Activated CD4-positive, alpha-beta T cell treated with anti-CD3 and anti-CD28 coated beads, Interleukin-2, amount 50 U/mL, for 1 hour (primary cell): ENCODE measurements around the gene ID1.
"Not testable (repeated sequence)": the region's sequence is repeated elsewhere in the genome, so short reads cannot be mapped to it uniquely, and the experiment has no call there.

Source experiments
- DNase-seq: peaks from one replicate; pipeline ENCODE4 v3.0.0-alpha.2; 2020

ID1 gene

GRCh38 chr20:31573555-31574321 lies 31.4 kb upstream of the ID1 start:
- no peak for DNase-seq

GRCh38 chr20:31574986-31575385 lies 30.1 kb upstream of the ID1 start:
- not testable (repeated sequence) for DNase-seq

DNA sequence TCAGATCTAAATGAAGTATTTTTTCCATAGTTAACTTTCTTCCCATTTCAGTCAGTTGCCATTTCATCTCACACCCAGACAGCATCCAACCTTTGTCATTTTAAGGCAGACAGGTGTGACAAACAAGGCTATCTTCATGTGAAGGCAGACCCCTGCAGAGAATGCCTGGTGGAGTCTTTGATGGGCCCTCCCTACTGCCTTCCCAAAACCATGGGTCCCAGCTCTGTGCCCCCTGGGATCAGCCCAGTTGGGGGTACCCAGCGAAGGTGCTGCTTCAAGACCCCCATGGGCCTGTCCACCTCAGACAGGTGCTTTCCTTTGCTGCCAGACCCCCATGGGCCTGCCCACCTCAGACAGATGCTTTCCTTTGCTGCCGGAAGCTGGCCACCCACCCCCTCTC lies 28.3 kb upstream of the ID1 start:
- no peak for DNase-seq

- DNase-seq, result no peak
Measured at GRCh38 chr20:31577194-31577593, 27.9 kb upstream of the ID1 start.

DNA sequence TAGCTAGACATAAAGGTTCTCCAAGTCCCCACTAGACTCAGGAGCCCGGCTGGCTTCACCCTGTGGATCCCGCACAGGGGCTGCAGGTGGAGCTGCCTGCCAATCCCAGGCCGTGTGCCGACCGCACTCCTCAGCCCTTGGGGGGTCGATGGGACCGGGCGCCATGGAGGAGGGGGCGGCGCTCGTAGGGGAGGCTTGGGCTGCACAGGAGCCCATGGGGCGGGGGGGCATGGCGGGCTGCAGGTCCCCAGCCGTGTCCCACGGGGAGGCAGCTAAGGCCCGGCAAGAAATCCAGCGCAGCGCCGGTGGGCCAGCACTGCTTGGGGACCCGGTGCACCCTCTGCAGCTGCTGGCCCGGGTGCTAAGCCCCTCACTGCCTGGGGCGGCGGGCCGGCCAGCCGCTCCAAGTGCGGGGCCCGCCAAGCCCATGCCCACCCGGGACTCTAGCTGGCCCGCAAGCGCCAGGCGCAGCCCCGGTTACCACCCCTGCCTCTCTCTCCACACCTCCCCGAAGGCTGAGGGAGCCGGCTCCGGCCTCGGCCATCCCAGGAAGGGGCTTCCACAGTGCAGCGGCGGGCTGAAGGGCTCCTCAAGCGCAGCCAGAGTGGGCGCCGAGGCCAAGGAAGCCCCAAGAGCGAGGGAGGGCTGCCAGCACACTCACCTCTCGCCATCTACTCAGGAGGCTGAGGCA lies 26.5 kb upstream of the ID1 start:
- DNase-seq, result no peak

GRCh38 chr20:31579245-31579644 lies 25.8 kb upstream of the ID1 start:
- DNase-seq, result no peak

DNA sequence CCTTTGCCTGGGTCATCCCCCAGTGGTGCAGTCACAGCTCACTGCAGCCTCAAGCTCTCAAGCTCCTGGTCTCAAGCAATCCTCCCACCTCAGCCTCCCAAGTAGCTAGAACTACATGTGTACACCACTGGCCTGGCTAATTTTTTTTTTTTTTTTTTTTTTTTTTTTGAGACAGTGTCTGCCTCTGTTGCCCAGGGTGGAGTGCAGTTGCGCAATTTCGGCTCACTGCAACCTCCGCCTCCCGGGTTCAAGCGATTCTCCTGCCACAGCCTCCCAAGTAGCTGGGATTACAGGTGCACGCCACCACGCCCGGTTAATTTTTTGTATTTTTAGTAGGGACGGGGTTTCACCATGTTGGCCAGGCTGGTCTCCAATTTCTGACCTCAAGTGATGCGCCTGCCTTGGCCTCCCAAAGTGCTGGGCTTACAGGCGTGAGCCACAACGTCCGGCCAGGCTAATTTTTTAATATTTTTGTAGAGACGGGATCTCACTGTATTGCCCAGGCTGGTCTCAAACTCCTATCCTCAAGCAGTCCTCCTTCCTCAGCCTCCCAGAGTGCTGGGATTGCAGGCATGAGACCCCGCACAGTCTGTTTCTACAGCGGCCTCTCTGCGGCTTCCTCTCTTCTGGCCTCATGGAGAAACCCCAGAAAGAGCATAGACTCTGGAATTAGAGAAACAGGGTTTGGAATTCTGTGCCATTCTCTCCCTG lies 25.0 kb upstream of the ID1 start:
- DNase-seq, result not testable (repeated sequence)

- no peak for DNase-seq
Measured at GRCh38 chr20:31580706-31581105, 24.4 kb upstream of the ID1 start.

- no peak for DNase-seq
Measured at GRCh38 chr20:31581391-31581790, 23.7 kb upstream of the ID1 start.

- no peak for DNase-seq
Measured at GRCh38 chr20:31587545-31588389, 17.3 kb upstream of the ID1 start.

DNA sequence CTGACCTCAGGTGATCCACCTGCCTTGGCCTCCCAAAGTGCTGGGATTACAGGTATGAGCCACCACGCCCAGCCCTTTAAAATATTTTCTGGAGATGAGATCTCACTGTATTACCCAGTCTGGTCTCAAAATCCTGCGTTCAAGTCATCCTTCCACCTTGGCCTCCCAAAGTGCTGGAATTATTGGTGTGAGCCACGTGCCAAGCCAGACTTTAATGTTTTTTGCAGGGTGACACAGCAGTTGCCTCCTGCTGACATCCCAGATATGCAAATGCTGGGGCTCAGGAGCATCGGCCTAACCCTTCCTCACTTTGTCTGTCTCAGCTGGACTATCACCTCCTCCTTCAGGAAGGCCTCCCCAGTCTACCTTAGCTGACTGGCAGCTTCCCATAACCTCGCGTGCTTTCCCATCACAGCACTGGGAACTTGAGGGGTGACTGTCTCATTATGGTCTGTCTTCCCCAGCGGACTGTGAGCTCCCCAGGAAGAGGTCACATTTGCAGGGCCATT lies 14.3 kb upstream of the ID1 start:
- DNase-seq, result no peak

DNA sequence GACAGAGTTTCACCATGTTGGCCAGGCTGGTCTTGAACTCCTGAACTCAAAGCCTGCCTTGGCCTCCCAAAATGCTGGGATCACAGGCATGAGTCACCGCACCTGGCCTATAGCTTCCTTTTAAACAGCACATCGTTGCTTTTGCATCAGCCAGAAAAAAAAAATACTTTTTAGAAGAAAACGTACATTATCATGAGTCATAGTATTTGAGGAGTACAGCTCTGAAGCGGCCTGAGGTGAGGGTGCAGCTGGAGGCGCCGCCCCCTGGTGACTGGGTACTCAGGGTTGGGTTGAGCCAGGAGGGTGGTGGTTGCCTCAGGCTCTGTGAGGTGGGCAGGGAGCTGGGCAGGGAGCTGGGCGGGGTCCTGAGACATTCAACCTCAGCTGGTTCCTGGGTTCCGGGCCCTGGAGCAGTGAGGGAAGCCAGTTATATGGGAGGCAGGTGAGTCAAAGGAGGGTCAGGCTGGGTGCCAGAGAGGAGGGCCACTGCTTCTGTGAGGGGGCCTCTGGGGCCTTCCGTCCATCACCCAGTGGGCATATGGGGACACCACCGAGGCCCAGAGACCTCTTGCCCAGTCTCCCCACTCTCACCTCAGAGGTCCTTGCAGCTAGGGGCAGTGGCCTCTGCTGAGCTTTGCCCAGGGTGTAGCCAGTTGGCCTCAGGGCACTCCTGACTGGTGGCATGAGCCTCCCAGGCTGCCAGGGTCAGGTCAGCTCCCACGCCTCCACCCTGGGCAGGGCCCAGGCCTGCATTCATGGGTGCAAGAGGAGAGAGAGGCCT lies 11.7 kb upstream of the ID1 start:
- DNase-seq, result no peak

- DNase-seq, result no peak
Measured at GRCh38 chr20:31594002-31594557, 11.0 kb upstream of the ID1 start.

GRCh38 chr20:31594558-31595379 lies 10.3 kb upstream of the ID1 start:
- no peak for DNase-seq

GRCh38 chr20:31595380-31595653 lies 9.8 kb upstream of the ID1 start:
- no peak for DNase-seq

GRCh38 chr20:31595654-31596411 lies 9.3 kb upstream of the ID1 start:
- no peak for DNase-seq

DNA sequence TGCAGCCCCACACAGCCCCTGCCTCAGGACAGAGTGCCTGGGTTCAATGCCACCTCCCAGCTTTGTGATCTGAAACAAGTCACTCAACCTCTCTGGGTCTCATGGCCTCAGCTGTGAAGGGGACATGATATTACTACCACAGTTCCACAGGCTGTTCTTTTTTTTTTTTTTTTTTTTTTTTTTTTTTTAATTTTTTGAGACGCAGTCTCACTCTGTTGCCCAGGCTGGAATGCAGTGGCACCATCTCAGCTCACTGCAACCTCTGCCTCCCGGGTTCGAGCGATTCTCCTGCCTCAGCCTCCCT lies 8.7 kb upstream of the ID1 start:
- not testable (repeated sequence) for DNase-seq

- no peak for DNase-seq
Measured at GRCh38 chr20:31596831-31597480, 8.1 kb upstream of the ID1 start.

DNA sequence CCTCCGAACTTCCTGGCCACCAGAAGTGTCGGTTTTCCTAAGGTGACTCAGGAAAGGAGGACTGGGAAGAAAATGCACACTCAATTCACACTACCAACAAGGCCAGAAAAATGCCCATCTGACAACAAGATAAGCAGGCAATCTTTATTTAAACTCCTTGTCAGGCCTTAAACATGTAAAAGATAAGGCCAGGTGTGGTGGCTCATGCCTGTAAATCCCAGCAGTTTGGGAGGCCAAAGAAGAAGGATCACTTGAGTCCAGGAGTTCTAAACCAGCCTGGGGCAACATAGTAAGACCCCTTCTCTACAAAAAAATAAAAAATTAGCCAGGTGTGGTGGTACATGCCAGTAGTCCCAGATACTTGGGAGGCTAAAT lies 7.6 kb upstream of the ID1 start:
- no peak for DNase-seq

DNA sequence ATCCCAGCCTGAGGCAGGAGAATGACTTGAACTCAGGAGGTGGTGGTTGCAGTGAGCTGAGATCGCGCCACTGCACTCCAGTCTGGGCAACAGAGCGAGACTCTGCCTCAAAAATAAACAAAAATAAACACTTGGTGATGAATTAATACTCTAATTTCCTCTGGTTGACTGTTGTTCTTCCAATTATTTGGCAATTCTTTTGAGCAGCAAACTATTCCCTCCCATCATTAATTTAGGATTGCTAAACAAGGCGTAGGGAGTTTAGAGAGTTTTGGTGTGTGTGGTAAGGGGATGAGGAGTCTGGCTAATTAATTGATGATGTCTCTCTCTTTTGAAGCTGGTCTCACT lies 2.7 kb upstream of the ID1 start:
- no peak for DNase-seq
